ENCODE data around the gene TOP2B.

The TOP2B gene

DNA sequence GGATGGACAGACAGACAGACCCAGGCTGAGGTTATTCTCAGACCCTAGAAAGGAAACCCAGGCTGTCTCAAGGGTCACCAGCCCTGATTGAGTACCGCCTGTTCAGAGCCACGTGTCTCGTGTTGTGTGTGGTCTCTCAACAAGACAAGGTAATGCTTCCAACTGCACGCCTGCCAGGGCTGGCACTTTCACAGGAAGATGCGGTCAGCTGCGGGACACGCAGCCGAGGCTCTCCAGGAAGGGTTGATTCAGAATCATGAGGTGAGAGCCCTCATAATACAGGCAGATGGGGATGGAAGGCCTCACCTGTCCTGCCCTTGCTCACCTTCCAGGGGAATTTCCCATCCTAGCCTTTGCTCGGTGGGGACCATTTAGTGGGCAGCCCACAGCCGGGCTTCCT lies 81.4 kb downstream of the TOP2B start:
- Histone ChIP-seq H3K36me3 (ENCODE audit: insufficient read depth, low read length) (no peaks in the 10 kb centered on the region), H3K27me3 (ENCODE audit: insufficient read depth, low read length) (no peaks in the 10 kb centered on the region), H3K79me2 (ENCODE audit: control insufficient read depth, insufficient read depth, low read length, unreplicated experiment) (no peaks in the 10 kb centered on the region), H2AFZ (ENCODE audit: low read length, unreplicated experiment) (no peak overlapping the region), H3K4me3 (ENCODE audit: low read depth, low read length) (no peak overlapping the region), H3K27ac (ENCODE audit: low read depth, low read length) (no peak overlapping the region), H3K4me1 (ENCODE audit: control insufficient read depth, insufficient read depth, low read length, unreplicated experiment) (no peaks in the 10 kb centered on the region)

DNA sequence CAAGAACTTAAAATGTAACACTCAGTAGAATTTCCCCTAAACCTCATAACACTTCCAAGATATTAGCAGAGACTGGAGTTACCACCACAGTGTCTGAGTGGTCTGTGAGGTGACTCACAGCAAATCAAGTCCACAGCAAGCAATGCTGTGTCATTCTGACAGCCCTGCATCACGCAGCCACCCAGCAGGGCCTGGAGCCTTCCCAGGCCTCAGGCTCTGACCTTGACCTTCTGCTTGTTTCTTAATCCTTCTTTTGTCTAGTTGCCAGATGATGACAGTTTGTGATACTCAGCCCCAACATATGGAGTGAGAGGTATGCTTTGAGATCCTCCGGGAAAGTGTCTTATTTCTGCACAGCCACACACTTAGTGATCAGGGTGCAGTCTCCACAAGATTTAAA lies 82.5 kb downstream of the TOP2B start:
- Histone ChIP-seq H2AFZ (ENCODE audit: low read length, unreplicated experiment) (no peak overlapping the region), H3K27me3 (ENCODE audit: insufficient read depth, low read length) (no peaks in the 10 kb centered on the region), H3K4me1 (ENCODE audit: control insufficient read depth, insufficient read depth, low read length, unreplicated experiment) (no peaks in the 10 kb centered on the region), H3K36me3 (ENCODE audit: insufficient read depth, low read length) (no peaks in the 10 kb centered on the region), H3K79me2 (ENCODE audit: control insufficient read depth, insufficient read depth, low read length, unreplicated experiment) (no peaks in the 10 kb centered on the region), H3K27ac (ENCODE audit: low read depth, low read length) (no peak overlapping the region), H3K4me3 (ENCODE audit: low read depth, low read length) (no peak overlapping the region)

DNA sequence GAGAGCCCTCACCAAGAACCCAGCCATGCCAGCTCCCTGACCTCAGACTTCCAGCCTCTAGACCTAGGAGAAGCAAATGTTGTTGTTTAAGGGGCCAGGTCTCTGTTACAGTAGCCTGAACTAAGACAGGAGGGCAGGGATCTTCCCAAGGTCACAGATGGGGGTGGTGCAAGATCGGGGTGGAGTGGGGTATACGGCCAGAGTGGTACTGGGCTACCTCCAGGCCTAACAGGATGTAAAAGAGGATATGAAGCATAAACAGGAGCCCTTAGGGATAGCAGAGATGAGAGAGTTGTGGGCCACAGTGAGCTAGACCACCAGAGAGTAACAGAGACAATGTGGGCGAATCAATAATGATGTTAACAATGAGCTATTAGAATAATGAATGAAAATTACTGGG lies 82.9 kb downstream of the TOP2B start:
- Histone ChIP-seq H3K27me3 (ENCODE audit: insufficient read depth, low read length) (no peaks in the 10 kb centered on the region), H2AFZ (ENCODE audit: low read length, unreplicated experiment) (no peak overlapping the region), H3K4me3 (ENCODE audit: low read depth, low read length) (no peak overlapping the region), H3K36me3 (ENCODE audit: insufficient read depth, low read length) (no peaks in the 10 kb centered on the region), H3K79me2 (ENCODE audit: control insufficient read depth, insufficient read depth, low read length, unreplicated experiment) (no peaks in the 10 kb centered on the region), H3K27ac (ENCODE audit: low read depth, low read length) (no peak overlapping the region), H3K4me1 (ENCODE audit: control insufficient read depth, insufficient read depth, low read length, unreplicated experiment) (no peaks in the 10 kb centered on the region)

DNA sequence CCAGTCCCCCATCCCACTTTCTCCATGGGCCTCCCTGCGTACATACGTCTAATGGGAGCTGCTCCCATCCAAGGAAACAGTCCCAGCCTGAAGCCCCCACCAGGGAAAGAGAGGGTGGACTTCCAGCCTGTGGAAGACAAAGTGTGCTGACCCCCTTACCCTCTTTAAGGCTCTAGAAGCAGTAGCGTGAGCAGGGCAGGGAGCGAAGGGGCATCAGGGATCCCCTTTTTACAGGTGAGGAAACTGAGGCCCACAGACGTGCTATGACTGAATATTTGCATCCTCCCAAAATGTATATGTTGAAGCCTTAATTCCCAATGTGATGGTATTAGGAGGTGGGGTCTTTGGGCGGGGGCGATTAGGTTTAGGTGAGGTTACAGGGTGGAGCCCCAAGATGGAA lies 83.4 kb downstream of the TOP2B start:
- H3K36me3 ChIP-seq (ENCODE audit: insufficient read depth, low read length) = no peaks in the 10 kb centered on the region
- no peak overlapping the region for H2AFZ ChIP-seq (ENCODE audit: low read length, unreplicated experiment)
- H3K27ac ChIP-seq (ENCODE audit: low read depth, low read length) = no peak overlapping the region
- no peaks in the 10 kb centered on the region for H3K79me2 ChIP-seq (ENCODE audit: control insufficient read depth, insufficient read depth, low read length, unreplicated experiment)
- no peak overlapping the region for H3K4me3 ChIP-seq (ENCODE audit: low read depth, low read length)
- no peaks in the 10 kb centered on the region for H3K4me1 ChIP-seq (ENCODE audit: control insufficient read depth, insufficient read depth, low read length, unreplicated experiment)
- no peaks in the 10 kb centered on the region for H3K27me3 ChIP-seq (ENCODE audit: insufficient read depth, low read length)

DNA sequence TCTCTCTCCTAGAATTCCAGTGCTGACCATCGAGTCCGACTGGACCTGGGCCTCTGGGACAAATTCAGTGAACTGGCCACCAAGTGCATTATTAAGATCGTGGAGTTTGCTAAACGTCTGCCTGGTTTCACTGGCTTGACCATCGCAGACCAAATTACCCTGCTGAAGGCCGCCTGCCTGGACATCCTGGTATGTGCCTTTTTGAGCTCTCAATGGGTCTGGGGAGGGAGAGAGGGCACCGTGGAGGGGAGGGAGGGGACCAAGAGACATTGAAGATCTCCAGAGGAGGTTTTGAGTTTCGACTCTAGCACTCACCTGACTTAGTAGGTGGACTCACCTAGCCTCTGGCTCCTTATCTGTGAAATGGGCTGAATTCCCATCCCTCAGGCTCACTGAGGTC lies 84.2 kb downstream of the TOP2B start:
- Histone ChIP-seq H3K4me3 (ENCODE audit: low read depth, low read length) (no peak overlapping the region), H3K27ac (ENCODE audit: low read depth, low read length) (no peak overlapping the region), H2AFZ (ENCODE audit: low read length, unreplicated experiment) (no peak overlapping the region), H3K4me1 (ENCODE audit: control insufficient read depth, insufficient read depth, low read length, unreplicated experiment) (no peaks in the 10 kb centered on the region), H3K27me3 (ENCODE audit: insufficient read depth, low read length) (no peaks in the 10 kb centered on the region), H3K79me2 (ENCODE audit: control insufficient read depth, insufficient read depth, low read length, unreplicated experiment) (no peaks in the 10 kb centered on the region), H3K36me3 (ENCODE audit: insufficient read depth, low read length) (no peaks in the 10 kb centered on the region)

DNA sequence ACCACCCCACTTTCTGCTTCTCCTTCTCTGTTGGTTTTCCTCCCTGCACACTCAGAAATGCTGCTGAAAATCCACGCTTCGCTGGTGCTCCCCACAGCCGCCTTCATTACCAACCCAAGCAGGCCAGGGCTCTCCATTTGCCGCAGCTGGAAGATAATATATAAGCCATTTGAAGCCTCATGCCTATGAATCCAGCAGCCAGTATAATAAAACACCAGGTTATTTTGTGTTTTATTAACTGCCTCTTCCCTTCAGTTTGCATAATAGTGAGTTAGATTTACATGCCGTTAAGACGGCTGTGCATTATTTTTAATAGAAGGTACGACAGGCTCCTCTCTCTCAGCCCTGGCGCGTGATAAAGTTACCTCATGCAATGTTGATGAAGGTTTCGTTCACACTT lies 86.6 kb downstream of the TOP2B start:
- Histone ChIP-seq H3K27ac (ENCODE audit: low read depth, low read length) (no peak overlapping the region), H2AFZ (ENCODE audit: low read length, unreplicated experiment) (no peak overlapping the region)

DNA sequence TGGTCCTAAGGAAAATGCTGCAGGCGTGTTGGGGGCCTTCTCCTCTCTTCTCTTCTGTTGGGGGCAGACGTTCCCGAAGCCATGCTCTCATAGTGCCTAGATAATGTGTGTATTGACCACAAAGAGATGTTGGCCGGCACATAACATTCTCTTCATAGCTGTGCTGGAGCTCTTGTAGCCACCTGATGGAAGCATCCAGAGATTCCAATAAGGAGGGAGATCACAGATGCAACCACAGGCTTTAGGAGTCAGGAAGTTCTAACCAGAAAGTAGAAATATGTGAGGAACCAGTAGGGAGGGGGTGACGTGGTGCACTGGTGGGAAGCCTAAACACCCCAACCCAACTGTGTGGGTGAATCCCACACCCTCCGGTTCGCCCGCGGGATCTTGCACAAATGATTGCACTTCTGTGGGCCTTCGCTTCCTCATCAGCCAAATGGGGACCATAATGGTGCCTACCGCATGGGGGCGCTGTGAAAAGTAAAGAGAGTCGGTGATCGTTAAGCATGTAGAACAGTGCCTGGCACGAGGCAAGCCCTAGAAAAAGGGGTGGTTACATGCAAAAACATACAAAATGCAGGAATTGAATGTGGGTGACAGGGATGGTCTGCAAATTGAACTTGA lies 87.8 kb downstream of the TOP2B start:
- Histone ChIP-seq H3K4me1 (ENCODE audit: control insufficient read depth, insufficient read depth, low read length, unreplicated experiment) (peaks cover 13% of the 10 kb centered on the region), H3K4me3 (ENCODE audit: low read depth, low read length) (no peak overlapping the region), H3K27me3 (ENCODE audit: insufficient read depth, low read length) (no peaks in the 10 kb centered on the region), H2AFZ (ENCODE audit: low read length, unreplicated experiment) (no peak overlapping the region), H3K27ac (ENCODE audit: low read depth, low read length) (no peak overlapping the region), H3K36me3 (ENCODE audit: insufficient read depth, low read length) (no peaks in the 10 kb centered on the region), H3K79me2 (ENCODE audit: control insufficient read depth, insufficient read depth, low read length, unreplicated experiment) (no peaks in the 10 kb centered on the region)

More for the DNA sequence above, 86.6 kb downstream of the TOP2B start:
- Histone ChIP-seq H3K36me3 (ENCODE audit: insufficient read depth, low read length) (no peaks in the 10 kb centered on the region), H3K27me3 (ENCODE audit: insufficient read depth, low read length) (no peaks in the 10 kb centered on the region), H3K4me3 (ENCODE audit: low read depth, low read length) (no peak overlapping the region), H3K79me2 (ENCODE audit: control insufficient read depth, insufficient read depth, low read length, unreplicated experiment) (no peaks in the 10 kb centered on the region), H3K4me1 (ENCODE audit: control insufficient read depth, insufficient read depth, low read length, unreplicated experiment) (peaks cover 9% of the 10 kb centered on the region)

DNA sequence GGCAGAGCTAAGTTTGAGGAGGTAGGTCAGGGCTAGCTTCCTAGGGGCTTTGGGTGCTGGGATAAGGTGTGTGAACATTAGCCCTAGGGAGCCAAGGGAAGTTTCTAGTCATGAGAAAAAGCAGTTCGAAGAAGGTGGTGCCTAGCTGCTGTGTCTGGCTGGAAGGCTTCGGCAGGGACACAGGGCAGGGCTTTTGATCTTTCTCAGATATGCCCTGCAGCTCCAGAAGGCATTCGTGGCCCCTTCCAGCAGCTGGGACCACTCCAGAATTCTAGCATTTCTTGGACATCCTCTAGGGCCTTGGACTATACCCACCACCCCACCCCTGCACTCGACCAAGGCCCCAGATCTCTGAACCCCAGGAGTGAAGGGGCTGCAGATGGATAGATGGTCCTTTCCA lies 88.6 kb downstream of the TOP2B start:
- H3K4me3 ChIP-seq (ENCODE audit: low read depth, low read length) = no peak overlapping the region
- H2AFZ ChIP-seq (ENCODE audit: low read length, unreplicated experiment) = no peak overlapping the region
- H3K27ac ChIP-seq (ENCODE audit: low read depth, low read length) = no peak overlapping the region
- H3K79me2 ChIP-seq (ENCODE audit: control insufficient read depth, insufficient read depth, low read length, unreplicated experiment) = no peaks in the 10 kb centered on the region
- no peaks in the 10 kb centered on the region for H3K36me3 ChIP-seq (ENCODE audit: insufficient read depth, low read length)
- H3K4me1 ChIP-seq (ENCODE audit: control insufficient read depth, insufficient read depth, low read length, unreplicated experiment) = peaks cover 13% of the 10 kb centered on the region
- H3K27me3 ChIP-seq (ENCODE audit: insufficient read depth, low read length) = no peaks in the 10 kb centered on the region

DNA sequence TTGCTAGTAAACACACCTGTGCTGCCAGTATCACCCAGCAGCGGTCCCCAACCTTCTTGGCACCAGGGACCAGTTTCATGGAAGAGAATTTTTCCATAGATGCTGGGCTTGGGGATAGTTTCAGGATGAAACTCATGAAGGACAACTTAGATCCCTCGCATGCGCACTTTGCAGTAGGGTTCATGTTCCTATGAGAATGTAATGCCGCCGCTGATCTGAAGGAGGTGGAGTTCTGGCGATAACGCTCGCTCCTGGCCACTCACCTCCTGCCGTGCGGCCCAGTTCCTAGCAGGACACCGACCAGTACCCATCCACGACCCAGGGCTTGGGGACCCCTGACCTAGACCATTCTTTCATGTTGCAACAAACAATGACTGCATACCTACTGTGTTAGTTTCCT lies 89.7 kb downstream of the TOP2B start:
- Histone ChIP-seq H3K4me3 (ENCODE audit: low read depth, low read length) (no peak overlapping the region), H3K27me3 (ENCODE audit: insufficient read depth, low read length) (no peaks in the 10 kb centered on the region), H3K4me1 (ENCODE audit: control insufficient read depth, insufficient read depth, low read length, unreplicated experiment) (peaks cover 13% of the 10 kb centered on the region), H3K27ac (ENCODE audit: low read depth, low read length) (no peak overlapping the region), H2AFZ (ENCODE audit: low read length, unreplicated experiment) (no peak overlapping the region), H3K36me3 (ENCODE audit: insufficient read depth, low read length) (no peaks in the 10 kb centered on the region), H3K79me2 (ENCODE audit: control insufficient read depth, insufficient read depth, low read length, unreplicated experiment) (no peaks in the 10 kb centered on the region)

DNA sequence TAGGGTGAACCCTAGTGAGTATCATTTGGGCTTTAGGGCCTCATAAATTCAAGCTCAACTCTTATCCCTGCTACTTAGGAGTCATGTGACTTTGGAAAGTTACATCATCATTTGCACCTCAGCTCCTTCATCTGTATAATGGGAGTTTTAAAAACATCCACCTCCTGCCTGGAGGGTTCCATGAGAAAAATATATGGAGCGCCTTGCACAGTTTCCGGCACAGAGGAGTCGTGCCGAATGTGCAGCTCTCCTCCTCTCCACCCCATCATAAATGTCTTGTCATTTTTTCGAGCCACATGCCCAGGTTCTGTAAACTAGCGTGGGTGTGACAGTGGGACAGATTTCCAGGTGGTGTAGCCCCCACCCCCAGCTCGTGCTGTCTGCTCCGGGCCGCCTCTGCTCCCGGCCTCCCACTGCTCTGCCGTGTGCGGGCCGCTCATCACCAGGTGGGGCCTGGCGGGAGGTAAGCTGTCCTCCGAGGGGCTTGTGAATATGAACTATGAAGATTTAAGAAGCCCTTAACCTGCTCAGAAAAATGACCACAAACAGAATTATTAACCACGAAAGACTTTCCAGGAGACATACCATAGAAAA lies 90.4 kb downstream of the TOP2B start:
- Histone ChIP-seq H3K27me3 (ENCODE audit: insufficient read depth, low read length) (no peaks in the 10 kb centered on the region), H3K79me2 (ENCODE audit: control insufficient read depth, insufficient read depth, low read length, unreplicated experiment) (no peaks in the 10 kb centered on the region), H3K4me1 (ENCODE audit: control insufficient read depth, insufficient read depth, low read length, unreplicated experiment) (peaks cover 13% of the 10 kb centered on the region), H3K36me3 (ENCODE audit: insufficient read depth, low read length) (no peaks in the 10 kb centered on the region), H2AFZ (ENCODE audit: low read length, unreplicated experiment) (peak overlapping the region; percentile 84), H3K4me3 (ENCODE audit: low read depth, low read length) (no peak overlapping the region), H3K27ac (ENCODE audit: low read depth, low read length) (0 out of 2 replicates have a peak overlapping the region, but pooled peaks have one; percentile 67)

DNA sequence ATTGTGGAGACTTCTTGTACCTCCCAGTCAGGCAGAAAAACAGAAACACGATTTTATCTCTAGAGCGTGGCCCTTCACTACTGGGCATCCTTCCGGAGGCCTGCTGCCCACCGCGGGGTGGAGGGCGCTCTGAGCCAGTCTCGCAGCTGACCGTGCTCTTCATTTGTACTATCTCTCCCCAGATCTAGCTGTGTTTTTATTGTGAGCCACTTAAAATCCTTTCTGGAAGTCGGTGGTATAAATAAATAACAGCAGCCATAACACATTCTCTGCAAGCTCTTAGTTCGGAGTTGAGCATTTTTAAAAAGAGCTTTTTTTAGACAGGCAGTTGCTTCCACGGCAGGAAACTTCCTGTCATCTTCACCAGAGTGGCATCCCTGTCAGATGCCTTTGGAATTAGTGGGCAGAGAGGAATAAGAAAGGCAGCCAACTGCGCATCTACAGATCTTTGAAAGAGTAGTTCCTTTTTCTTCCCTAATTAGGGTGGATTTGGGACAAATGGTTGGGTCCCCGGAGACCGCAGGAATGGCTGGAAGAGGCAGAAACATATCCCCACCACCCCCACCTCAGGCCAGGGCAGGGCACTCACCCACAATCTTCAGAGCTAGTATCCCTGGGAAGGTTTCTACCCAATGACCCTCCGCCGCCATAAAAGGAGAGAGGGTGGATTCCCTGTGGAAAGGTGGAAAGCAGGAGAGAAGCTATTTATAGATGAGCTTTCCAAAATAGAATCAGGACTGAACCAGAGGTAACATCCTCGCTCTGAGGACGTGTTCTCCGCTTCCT lies 91.1 kb downstream of the TOP2B start:
- H3K4me3 ChIP-seq (ENCODE audit: low read depth, low read length) = no peak overlapping the region; the same call in 1 of the 2 replicates
- peaks cover 13% of the 10 kb centered on the region for H3K4me1 ChIP-seq (ENCODE audit: control insufficient read depth, insufficient read depth, low read length, unreplicated experiment)
- H3K36me3 ChIP-seq (ENCODE audit: insufficient read depth, low read length) = no peaks in the 10 kb centered on the region
- no peaks in the 10 kb centered on the region for H3K79me2 ChIP-seq (ENCODE audit: control insufficient read depth, insufficient read depth, low read length, unreplicated experiment)
- peak overlapping the region; percentile 84 for H2AFZ ChIP-seq (ENCODE audit: low read length, unreplicated experiment)
- H3K27me3 ChIP-seq (ENCODE audit: insufficient read depth, low read length) = no peaks in the 10 kb centered on the region
- H3K27ac ChIP-seq (ENCODE audit: low read depth, low read length) = peak overlapping the region; percentile 67
